ENCODE results near the gene EIF4B. TPM values are rescaled to one million over a fixed set of nuclear protein-coding genes. Genes with fewer than 3 reads are reported as not detected.

The EIF4B gene
- polyA plus RNA-seq, 1 donor (not counting 4 experiments of a cell fraction or from before 2014, with no cell fraction given), result 422 TPM

DNA sequence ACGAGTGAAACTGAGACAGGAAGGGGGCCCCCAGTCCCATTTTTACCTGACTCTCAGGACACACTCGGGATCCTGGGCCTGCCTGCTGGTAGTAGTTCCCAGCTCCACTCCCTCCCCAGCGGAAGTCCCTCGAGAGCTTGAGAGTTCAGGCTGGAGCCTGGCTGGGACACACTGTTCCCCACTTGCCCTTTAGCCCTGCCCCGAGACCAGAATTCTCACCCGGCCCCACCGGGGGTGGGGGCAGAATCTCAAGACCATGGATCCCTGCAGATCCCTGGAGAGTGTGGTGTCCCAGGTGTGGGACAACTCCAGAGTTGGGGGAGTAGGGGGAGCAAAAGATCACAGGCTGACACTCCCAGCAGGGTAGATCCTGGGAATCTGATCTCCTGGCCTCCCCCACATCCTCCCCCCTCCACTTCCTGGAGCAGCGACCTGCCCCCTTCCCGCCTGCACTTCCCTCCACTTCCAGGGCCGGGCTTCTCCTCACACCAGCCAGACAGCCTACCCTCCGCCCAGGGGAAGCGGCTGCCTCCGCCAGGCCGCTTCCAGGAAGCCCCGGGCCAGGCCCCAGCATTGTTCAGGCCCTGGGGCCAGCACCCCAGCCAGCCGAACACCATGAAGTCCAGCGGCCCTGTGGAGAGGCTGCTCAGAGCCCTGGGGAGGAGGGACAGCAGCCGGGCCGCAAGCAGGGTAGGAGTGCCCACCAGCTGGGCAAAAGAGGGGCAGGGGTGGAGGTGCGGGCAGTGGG, 43.5 kb downstream of the EIF4B start, which contains the start of gene TNS2:
Gene TNS2, plus strand, starts transcription at position 495 of the 748 bp plus-strand sequence. Its CDS starts 121 bp downstream, at position 616.
- FAIRE-seq (no peak), DNase-seq (ENCODE audit: low read depth, low spot score) (no peak)
- H3K27ac ChIP-seq (ENCODE audit: control insufficient read depth, insufficient read depth, low read length), result no peak within 1 kb of the TSS
- H3K27me3 ChIP-seq (ENCODE audit: control insufficient read depth, extremely low read depth, insufficient read depth, low read length), result no peaks in the 10 kb centered on the region
- H2AFZ ChIP-seq (ENCODE audit: control insufficient read depth, low read length), result no peak within 1 kb of the TSS
- dilution Hi-C loops (cut with MboI; ENCODE audit: extremely low pct_ligation_motif_present, low sequenced_read_pairs), result no loop called here
- peak within 1 kb of the TSS; percentile 18 for H3K9ac ChIP-seq (ENCODE audit: control insufficient read depth, extremely low read depth, insufficient read depth, low read length)
- no peaks in the 10 kb centered on the region for H3K79me2 ChIP-seq (ENCODE audit: control insufficient read depth, insufficient read depth, low read length)
- no peaks in the 10 kb centered on the region for H4K20me1 ChIP-seq (ENCODE audit: control insufficient read depth, extremely low read depth, insufficient read depth, low read length)
- peak within 1 kb of the TSS; percentile 51 for H3K4me2 ChIP-seq (ENCODE audit: control insufficient read depth, extremely low read depth, insufficient read depth, low read depth, low read length)
- H3K9me3 ChIP-seq (ENCODE audit: control insufficient read depth, low read depth, low read length), result no peaks in the 10 kb centered on the region
- H3K36me3 ChIP-seq (ENCODE audit: control insufficient read depth in 2 of 2, extremely low read depth in 1 of 2, insufficient read depth in 2 of 2, low read length in 2 of 2), result peaks cover 0 to 3% of the 10 kb centered on the region in 2 experiments
- no peak within 1 kb of the TSS for H3K4me3 ChIP-seq (ENCODE audit: control insufficient read depth in 2 of 3, extremely low read depth in 1 of 3, insufficient read depth in 2 of 3, low read depth in 1 of 3, low read length in 3 of 3)
- H3K9me1 ChIP-seq (ENCODE audit: control insufficient read depth, extremely low read depth, insufficient read depth, low read length), result peaks cover 3% of the 10 kb centered on the region
- peaks cover 51% of the 10 kb centered on the region for H3K4me1 ChIP-seq (ENCODE audit: control insufficient read depth, extremely low read depth, insufficient read depth, low read length)
- no peak for TF ChIP-seq EZH2 (IDR thresholded peaks at IDR 0.05; ENCODE audit: low read length)
- TF ChIP-seq, protein P1, sequence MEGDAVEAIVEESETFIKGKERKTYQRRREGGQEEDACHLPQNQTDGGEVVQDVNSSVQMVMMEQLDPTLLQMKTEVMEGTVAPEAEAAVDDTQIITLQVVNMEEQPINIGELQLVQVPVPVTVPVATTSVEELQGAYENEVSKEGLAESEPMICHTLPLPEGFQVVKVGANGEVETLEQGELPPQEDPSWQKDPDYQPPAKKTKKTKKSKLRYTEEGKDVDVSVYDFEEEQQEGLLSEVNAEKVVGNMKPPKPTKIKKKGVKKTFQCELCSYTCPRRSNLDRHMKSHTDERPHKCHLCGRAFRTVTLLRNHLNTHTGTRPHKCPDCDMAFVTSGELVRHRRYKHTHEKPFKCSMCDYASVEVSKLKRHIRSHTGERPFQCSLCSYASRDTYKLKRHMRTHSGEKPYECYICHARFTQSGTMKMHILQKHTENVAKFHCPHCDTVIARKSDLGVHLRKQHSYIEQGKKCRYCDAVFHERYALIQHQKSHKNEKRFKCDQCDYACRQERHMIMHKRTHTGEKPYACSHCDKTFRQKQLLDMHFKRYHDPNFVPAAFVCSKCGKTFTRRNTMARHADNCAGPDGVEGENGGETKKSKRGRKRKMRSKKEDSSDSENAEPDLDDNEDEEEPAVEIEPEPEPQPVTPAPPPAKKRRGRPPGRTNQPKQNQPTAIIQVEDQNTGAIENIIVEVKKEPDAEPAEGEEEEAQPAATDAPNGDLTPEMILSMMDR (optimal IDR thresholded peaks at IDR 0.05 in 1 of 3, IDR thresholded peaks at IDR 0.05 in 1 of 3, conservative IDR thresholded peaks at IDR 0.05 in 1 of 3; ENCODE audit: extremely low read depth in 1 of 3, insufficient read depth in 2 of 3, low read length in 3 of 3), result no peak

DNA sequence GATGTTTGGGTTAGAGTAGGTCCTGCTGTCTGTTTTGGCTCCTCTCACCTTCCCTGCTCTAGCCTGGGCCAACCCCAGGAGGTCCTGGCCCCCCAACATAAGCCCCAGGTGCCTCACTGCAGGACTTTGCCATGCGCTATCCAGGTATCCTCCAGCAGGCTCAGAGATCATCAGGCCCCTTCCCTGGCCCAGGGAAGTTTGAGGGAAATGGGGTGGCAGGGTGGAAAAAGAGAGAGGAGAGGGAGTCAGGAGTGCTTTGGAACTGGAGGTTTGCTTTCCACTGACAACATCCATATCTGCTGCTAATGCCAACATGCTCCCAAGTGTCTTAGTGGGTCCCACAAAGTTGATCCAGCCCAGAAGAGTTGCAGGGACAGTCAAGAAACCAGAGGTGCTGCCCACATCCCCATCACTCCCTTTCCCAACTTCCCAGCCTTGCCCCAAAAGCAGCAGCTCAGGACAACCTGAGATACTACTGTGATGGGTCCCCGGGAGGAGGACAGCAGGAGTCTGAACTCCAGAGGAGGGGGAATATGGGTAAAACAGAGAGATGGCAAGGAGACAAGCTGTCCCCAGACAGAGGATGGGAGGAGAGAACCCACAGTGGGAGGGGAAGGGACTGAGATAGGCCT, 44.3 kb downstream of the EIF4B start:
- Histone ChIP-seq H4K20me1 (ENCODE audit: control insufficient read depth, extremely low read depth, insufficient read depth, low read length) (no peaks in the 10 kb centered on the region), H3K4me1 (ENCODE audit: control insufficient read depth, extremely low read depth, insufficient read depth, low read length) (peaks cover 54% of the 10 kb centered on the region), H3K9me1 (ENCODE audit: control insufficient read depth, extremely low read depth, insufficient read depth, low read length) (peaks cover 3% of the 10 kb centered on the region), H3K9ac (ENCODE audit: control insufficient read depth, extremely low read depth, insufficient read depth, low read length) (peak overlapping the region; percentile 18), H2AFZ (ENCODE audit: control insufficient read depth, low read length) (no peak overlapping the region), H3K79me2 (ENCODE audit: control insufficient read depth, insufficient read depth, low read length) (no peaks in the 10 kb centered on the region), H3K27ac (ENCODE audit: control insufficient read depth, insufficient read depth, low read length) (no peak overlapping the region), H3K4me2 (ENCODE audit: control insufficient read depth, extremely low read depth, insufficient read depth, low read depth, low read length) (peak overlapping the region; percentile 51), H3K27me3 (ENCODE audit: control insufficient read depth, extremely low read depth, insufficient read depth, low read length) (no peaks in the 10 kb centered on the region), H3K9me3 (ENCODE audit: control insufficient read depth, low read depth, low read length) (no peaks in the 10 kb centered on the region), H3K36me3 (ENCODE audit: control insufficient read depth in 2 of 2, extremely low read depth in 1 of 2, insufficient read depth in 2 of 2, low read length in 2 of 2) (peaks cover 0 to 3% of the 10 kb centered on the region in 2 experiments), H3K4me3 (ENCODE audit: control insufficient read depth in 2 of 3, extremely low read depth in 1 of 3, insufficient read depth in 2 of 3, low read depth in 1 of 3, low read length in 3 of 3) (no peak overlapping the region)
- no peak for FAIRE-seq
- dilution Hi-C loops (cut with MboI; ENCODE audit: extremely low pct_ligation_motif_present, low sequenced_read_pairs), result no loop called here
- TF ChIP-seq, protein P1 (optimal IDR thresholded peaks at IDR 0.05 in 1 of 3, IDR thresholded peaks at IDR 0.05 in 1 of 3, conservative IDR thresholded peaks at IDR 0.05 in 1 of 3; ENCODE audit: extremely low read depth in 1 of 3, insufficient read depth in 2 of 3, low read length in 3 of 3), result no peak
- no peak for TF ChIP-seq EZH2 (IDR thresholded peaks at IDR 0.05; ENCODE audit: low read length)
- no peak for DNase-seq (ENCODE audit: low read depth, low spot score)
